HG03280 (cell line): ENCODE data around the gene FAM120C.

Source experiments
- ATAC-seq: cut with Tn5 transposase; IDR thresholded peaks from one replicate; pipeline ENCODE4 v1.9.1; 2021; ENCODE audit warnings: mild to moderate bottlenecking, moderate library complexity; ENCODE audit not compliant: unreplicated experiment

FAM120C gene, protein sequence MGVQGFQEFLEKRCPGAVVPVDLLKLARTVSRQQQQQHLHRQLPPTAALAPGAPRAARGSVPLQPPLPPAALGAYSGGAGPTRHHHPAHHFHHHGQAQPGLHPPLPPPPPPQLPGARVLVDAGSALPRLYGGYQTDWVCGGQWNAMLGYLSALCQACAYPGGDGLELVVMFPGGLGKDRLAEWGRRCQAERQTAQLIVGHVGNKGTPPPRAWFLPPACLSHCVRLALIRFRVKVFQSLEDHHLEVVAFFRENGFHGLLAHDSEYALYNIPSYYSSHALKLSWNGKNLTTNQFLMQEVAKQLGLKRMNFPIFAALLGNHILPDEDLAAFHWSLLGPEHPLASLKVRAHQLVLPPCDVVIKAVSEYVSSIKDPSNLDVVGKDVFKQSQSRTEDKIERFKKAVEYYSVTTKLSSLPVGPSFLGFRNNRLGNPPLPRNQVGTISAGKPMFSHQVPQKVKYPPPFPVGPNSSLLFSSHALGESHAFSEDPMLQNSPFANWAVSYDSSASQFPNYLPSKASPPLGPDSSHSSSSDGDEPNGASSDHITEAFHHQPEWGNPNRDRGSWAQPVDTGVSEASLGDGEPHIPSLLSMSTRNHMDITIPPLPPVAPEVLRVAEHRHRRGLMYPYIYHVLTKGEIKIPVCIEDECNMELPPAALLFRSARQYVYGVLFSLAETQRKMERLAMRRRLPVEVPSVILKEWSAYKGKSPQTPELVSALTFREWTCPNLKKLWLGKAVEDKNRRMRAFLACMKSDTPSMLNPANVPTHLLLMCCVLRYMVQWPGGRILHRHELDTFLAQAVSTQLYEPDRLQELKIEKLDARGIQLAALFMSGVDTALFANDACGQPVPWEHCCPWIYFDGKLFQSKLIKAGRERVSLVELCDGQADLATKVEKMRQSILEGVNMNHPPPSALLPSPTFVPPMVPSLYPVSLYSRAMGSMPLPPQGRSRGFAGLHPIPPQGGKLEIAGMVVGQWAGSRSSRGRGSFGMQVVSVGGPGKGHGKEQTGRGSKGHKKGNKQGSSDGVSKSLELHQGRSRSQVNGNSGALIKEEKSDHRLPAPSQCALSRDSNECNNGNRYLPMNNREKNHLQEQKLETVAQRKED

DNA sequence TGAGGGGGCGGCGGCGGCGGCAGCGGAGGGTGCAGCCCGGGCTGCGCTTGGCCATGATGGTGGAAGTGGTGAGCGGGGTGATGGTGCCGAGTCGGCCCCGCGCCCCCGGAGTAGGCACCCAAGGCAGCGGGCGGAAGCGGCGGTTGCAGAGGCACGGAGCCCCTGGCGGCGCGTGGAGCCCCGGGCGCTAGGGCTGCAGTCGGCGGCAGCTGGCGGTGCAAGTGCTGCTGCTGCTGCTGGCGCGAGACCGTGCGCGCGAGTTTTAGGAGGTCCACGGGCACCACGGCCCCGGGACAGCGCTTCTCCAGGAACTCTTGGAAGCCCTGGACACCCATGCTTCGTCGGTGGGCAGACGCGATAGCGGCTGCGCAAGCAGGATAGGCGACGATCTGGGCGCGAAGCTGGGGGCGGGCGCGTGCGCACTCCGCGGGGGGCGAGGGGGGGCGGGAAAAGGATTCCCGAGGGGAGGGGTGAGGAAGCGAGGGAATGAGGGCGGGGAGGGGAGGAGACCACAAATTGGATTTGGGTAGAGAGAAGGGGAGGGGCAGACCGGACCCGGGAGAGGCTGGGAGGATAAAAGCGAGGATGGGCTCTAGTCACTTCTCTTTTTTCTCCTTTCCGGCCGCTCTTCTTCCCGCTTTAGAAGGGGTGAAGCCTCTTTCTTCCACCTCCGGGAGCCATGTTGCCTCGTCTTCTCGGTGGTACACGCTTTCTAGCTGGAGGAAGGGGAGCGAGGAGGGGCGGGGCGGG is at the start of gene FAM120C:
Gene FAM120C, minus strand, starts transcription at position 391 of the 750 bp plus-strand sequence. Its CDS starts 56 bp downstream, at position 335.
- peak; percentile 45 for ATAC-seq

DNA sequence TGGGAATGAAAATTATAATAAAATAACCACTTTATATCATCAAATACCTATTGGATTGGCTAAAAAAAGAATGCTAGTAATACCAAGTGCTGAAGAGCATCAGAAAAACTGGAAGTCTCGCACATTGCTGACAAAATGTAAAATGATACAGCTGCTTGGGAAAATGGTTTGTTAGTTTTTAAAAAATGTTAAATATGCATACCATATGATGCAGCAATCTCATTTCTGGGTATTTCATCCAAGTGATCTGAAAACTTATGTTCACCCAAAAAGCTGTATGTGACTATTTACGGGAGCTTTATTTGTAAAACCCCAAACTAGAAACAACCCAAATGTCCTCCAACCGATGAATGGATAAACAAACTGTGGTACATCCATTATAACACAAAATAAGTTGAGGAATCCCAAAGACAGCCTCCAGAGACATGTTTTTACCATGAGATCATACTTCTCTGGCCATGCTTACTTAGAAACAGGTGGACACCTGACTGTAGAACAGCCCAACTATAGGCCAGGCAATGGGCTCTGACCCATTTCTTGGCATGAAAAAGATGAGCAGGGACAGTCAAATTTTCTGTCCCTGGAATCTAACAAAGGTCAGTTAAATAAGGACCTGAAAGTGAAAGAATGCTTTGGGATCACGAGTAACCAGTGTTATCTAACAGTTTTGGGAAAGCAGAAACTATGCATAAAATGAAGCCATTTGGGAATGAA is 47.5 kb upstream of the FAM120C start:
- ATAC-seq = no peak

DNA sequence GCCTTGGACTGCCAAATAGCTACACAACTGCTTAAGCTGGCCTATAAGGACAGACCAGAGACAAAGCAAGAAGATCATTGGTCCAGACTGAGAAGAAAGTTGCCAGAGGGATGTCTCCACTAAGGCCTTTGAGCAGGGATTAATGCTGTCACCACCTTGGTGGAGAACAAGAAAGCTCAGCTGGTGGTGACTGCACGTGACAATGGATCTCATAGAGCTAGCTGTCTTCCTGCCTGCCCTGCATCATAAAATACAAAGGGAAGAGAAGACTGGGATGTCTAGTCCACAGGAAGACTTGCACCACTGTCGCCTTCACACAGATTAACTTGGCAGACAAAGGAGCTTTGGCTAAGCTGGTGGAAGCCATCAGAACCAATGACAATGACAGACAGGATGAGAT is 40.5 kb upstream of the FAM120C start:
- no peak for ATAC-seq

DNA sequence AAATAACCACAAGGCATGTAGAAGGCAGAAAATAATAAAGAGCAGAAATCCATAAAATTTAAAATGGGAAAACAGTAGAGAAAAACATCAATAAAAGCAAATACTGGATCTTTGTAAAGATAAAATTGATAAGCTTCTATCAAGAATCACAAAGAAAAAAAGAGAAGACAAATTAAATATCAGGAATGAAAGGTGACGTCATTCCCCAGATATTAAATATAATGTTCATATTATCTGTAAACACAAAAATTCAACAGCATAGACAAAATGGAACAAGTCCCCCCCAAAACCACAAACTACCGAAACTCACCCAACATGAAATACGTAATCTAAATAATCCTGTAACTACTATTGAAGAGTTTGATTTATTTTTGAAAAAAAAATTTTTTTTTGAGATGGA is 30.5 kb upstream of the FAM120C start:
- no peak for ATAC-seq

DNA sequence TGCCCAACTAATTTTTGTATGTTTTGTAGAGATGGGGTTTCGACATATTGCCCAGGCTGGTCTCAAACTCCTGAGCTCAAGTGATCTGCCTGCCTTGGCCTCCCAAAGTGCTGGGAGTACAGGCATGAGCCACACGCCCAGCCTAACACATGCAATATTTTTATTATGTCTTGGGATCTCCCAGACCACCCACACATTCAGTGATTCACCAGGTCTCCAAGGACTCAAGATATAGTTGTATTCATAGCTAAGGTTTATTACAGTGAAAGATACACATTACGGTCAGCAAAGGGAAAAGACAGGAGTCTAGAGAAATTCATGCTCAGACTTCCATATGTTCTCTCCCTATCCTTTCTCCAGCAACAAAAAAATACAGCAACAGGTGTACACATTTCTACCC is 25.5 kb upstream of the FAM120C start:
- no peak for ATAC-seq

DNA sequence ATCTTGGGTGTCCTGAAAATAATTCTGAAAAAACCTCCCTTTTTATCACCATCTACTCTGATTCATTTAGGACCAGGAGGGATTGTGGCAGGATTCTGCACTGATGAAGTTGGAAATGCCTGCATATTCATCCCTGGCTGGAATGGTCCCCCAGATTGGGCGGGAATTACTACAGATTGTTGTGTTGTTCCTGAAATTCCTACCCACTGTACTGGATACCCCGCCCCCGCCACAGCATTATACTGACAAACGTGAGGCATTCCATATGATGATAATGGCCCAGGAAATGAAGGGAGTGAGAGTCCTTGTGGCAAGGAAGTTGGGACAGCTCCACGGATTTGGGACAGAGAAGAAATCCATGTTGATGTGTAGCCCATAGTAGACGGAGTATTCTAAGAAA is 15.2 kb upstream of the FAM120C start:
- no peak for ATAC-seq

DNA sequence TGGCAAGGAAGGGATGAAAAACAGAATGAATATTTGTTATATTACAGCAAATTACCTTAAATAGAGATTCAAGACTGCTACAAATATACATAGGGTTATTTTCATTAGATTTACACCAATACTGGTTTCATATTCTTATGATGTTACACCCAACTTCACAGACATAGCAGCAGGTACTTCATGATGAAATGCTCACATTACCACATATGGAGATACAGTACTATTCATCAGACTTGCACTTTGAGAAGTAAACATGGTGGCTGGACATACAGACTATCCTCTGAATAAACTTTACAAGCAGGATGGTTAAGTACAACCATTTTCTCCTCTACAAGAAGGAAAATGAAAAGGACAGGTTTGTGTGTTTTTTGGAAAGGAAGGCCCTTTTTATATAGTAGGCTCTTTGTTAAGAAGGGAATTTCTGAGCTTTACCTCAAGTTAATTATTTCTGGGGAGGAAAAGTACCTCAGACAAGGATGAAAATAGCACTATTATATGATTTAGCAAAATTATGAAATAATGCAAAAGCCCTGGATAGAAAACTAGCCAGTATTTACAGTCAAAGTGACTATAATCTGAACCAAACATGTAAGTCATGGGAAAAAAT is 12.0 kb upstream of the FAM120C start:
- no peak for ATAC-seq

DNA sequence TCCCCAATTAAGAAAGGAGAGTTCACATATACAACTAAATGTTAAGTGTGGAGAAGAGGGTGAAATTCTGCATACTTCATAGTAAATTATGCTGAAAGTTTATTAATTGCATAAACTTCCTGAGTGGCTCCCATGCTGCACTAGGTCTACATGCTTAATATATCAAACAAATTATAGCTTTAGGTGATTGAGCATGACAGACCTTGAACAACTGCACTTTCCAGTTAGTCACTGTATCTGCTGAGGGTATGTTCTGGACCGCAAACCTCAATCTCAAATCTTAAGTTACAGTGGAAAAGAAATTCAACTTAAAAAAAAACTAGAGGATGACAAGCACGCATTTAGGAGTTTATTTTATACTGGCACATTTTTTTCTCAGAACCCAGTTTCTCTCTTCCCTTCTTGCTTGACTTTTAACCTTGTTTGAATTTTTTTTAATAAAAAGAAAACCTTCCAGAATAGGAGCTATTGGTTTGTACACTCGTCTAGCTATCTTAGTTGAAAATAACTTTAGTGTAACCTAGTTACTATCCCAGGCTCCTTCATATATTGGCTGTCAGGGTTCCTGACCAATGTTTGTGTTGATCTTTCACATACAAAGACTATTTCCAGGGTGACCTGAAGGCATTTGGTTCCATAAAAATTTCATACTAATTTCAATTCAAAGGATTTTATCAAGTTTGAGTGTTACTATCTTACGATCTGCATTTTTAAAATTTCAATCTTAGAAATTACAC is 10.2 kb upstream of the FAM120C start:
- no peak for ATAC-seq

DNA sequence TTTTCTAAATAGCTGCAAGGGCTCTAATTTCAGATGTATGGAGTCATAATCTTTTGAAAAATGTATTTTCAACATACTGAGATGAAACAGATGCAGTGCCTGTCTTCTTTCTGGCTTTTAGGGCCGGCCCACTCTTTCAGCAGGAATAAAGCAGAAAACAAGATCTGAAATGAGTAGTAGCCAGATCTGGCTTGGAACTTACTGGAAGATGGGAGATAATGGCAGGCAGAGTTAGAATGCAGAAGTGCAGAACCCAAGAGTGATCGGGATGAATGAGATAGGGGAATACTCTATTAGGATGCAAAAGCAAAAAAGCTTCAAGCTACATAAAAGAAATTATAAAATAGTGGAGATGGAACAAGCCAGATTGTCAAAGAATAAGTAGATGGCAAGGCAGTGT is 1.4 kb upstream of the FAM120C start:
- ATAC-seq = no peak

DNA sequence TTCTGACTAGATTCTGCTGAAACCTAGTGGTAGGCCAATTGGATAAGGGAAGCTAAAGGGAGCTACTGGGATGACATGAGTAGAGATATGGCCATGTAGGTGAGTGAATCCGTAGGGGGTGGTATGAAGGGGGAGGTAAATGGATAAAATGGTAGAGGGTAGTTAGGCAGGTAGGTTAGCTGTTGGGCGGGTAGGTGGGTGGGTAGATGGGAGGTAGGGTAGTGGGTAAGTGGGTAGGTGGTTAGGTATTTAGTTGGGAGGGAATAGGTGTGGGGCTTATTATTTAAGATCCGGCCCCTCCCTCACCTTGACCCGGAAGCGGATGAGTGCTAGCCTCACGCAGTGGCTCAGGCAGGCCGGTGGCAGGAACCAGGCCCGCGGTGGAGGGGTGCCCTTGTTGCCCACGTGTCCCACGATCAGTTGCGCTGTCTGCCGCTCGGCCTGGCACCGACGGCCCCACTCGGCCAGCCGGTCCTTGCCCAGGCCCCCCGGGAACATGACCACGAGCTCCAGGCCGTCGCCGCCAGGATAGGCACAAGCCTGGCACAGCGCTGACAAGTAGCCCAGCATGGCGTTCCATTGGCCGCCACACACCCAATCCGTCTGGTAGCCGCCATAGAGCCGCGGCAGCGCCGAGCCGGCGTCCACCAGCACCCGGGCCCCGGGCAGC is 725 bp downstream of the FAM120C start:
- ATAC-seq = peak; percentile 64

DNA sequence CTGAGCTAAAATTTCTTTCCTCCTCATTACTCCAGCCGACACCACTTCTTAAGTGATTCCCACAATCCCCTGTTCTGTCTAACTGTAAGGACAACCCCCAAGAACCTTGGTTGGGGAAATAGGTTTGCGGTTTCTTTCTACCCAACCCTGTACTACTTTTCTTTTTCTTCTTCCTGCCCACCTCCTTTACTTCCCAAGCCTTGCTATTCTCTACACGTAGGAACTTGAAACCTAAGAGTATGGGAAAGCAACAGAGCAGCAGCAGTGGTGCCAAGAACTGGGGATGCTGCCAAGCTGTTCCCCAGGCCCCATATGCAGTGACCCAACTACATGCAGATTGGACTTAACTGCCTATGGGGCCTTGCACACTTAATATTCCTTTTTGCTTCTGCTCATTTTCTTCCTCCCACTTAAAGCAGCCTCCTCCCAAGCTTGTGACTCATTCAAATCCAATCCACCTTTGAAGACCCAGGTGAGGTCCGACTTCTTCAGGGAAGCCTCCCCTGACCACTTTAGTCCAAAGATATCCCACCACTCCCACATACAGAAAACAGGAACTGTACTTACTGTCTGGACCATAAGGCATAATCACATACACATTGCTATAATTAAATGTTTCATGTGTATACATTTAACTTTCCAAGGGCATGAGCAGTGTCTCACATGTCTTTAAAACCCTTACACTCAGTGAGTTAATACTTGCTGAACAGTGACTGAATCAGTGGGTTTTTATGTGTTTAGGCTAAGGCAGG is 1.7 kb downstream of the FAM120C start:
- no peak for ATAC-seq

DNA sequence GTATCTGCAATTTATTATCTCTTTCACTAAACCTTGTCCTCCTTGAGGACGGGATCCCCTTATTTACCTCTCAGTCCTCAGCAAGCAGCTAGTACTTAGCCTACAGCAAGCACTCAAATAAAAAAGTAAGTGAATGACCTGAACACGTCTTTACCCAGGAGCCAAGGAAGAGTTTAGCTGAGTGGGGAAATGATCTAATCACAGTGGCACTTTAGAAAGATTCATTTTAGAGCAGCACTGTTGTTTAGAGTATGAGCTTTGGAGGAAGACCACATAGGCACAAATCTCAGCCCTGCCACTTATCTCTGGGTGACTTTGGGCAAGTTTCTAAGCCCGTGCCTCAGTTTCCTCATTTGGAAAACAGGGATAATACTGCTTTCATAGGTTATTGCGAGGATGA is 2.7 kb downstream of the FAM120C start:
- no peak for ATAC-seq

DNA sequence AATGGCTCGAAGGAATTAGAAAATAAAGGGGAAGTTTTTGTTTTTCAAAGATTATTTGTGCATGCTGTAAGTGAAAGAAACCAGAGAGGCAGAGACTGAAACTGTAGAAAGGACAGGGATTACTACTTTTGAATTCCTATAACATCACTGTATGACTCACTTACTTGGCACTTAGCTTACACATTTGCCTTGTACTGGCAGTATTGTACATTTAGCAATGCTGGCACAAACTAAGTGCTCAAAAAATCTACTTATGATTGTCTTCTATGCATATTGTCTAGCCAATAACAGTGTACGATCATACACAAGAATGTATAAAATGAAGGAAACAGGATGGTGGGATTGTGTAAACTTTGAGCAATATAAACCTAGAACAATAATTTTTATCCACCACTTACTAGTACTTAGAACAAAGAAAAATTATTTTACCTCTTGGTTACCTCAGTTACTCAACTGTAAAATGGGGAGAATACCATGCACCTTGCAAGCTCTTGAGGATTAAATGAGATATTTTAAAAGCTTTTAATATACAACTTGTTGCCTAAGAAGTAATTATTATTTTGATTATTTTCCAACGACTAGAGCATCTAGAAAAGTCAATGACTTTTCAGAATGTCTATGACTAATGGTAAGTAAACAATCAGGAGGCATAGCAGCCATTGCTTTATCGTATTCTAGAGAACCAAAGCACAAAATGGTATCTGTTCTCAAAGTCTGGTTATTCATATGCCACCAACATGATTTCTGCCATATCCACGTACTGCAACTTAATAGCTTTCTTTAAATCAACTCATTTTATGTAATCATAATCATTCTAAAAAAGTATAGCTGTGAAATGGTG is 4.7 kb downstream of the FAM120C start:
- ATAC-seq = no peak

DNA sequence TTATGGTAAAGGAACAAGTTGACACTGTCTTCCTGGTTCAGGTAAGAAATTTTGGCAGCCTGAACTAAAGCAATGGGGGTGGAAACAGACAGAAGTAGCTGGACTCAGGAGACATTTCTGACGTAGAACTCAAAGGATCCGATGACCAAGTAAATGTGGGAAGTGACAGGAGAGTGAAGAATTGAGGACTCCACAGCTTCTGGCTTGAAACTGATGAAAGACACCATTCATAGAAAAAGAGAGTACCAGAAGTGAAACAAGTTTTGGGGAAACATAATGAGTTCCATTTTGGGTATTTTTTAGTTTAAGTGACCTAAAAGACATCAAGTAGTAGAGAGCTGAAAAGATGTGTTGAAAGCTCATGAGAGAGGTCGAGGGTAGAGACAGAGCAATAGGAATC is 5.7 kb downstream of the FAM120C start:
- ATAC-seq = no peak

DNA sequence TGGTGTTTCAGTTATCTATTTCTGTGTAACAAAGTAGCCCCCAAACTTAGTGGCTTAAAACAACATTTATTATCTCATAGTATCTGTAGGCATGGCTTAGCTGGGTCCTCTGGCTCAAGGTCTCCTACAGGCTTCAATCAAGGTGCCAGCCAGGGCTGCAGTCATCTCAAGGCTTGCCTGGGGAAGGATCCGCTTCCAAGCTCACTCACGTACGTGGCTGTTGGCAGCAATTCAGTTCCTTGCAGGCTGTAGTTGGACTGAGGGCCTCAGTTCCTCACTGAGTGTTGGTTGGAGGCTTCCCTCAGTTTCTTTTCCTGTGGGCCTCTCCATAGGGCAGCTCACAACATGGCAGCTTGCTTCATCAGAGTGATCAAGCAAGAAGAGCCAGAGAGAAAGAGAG is 9.3 kb downstream of the FAM120C start:
- no peak for ATAC-seq

DNA sequence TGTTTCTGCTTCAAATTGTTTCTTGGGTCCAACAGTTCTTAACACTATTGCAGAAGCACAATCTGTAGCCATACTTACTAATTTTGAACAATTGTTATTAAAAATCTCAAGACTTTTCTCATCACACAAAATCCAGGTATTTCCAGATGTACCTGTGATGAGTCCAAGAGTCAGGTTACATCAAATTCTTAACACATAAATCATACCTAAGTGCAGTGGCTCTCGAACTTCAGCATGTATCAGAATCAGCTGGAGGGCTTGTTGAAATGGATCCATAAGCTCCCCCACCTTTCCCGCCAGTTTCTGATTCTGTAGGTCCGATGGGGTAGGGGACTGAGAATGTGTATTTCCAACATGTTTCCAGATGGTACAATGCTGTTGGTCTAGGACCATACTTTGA is 10.6 kb downstream of the FAM120C start:
- no peak for ATAC-seq
